ENCODE data around the gene ADRA2A.

Gene ADRA2A

GRCh38 chr10:111129363-111129762 lies 52.5 kb downstream of the ADRA2A start:
- DNase-seq (ENCODE audit: low read depth), result no peak
- TF ChIP-seq CTCF (IDR thresholded peaks at IDR 0.05; ENCODE audit: insufficient read depth, low read depth, low read length, missing control alignments), result no peak
- H3K4me3 ChIP-seq (ENCODE audit: low read depth, low read length), result no peak overlapping the region

- no peak for TF ChIP-seq CTCF (IDR thresholded peaks at IDR 0.05; ENCODE audit: insufficient read depth, low read depth, low read length, missing control alignments)
- H3K4me3 ChIP-seq (ENCODE audit: low read depth, low read length), result no peak overlapping the region
- no peak for DNase-seq (ENCODE audit: low read depth)
Measured at GRCh38 chr10:111130471-111130870, 53.6 kb downstream of the ADRA2A start.

All from GM12865 (cell line).